ENCODE data around the gene ATP8B4. TPM values are rescaled to one million over a fixed set of nuclear protein-coding genes. Genes with fewer than 3 reads are reported as not detected.

Gene ATP8B4
- polyA plus RNA-seq, 1 of the 3 experiments (the other 2 are of a cell fraction) = 0.03 TPM

GRCh38 chr15:50063226-50063625, 55.8 kb downstream of the ATP8B4 start:
- Histone ChIP-seq H3K9me2 (no peaks in the 10 kb centered on the region), H3K27ac (ENCODE audit: low read depth in 2 of 2, low read length in 1 of 2) (no peak overlapping the region), H3K27me3 (ENCODE audit: insufficient read depth) (no peaks in the 10 kb centered on the region), H3K4me1 (ENCODE audit: control insufficient read depth in 1 of 2, insufficient read depth in 2 of 2, low read depth in 1 of 2, low read length in 1 of 2) (no peaks in the 10 kb centered on the region; a peak in 1 of 4 replicates), H2AFZ (ENCODE audit: low read depth) (no peak overlapping the region), H3K9me3 (no peaks in the 10 kb centered on the region), H4K20me1 (ENCODE audit: insufficient read depth) (no peaks in the 10 kb centered on the region), H3F3A (replicated peaks; ENCODE audit: insufficient read depth) (no peaks in the 10 kb centered on the region), H3K36me3 (replicated peaks in 1 of 2; ENCODE audit: control insufficient read depth in 1 of 2, insufficient read depth in 2 of 2, low read length in 1 of 2) (no peaks in the 10 kb centered on the region), H3K4me3 (ENCODE audit: low read depth in 2 of 2, low read length in 1 of 2) (no peak overlapping the region), H3K9ac (no peak overlapping the region), H3K79me2 (ENCODE audit: insufficient read depth) (no peaks in the 10 kb centered on the region), H3K4me2 (no peak overlapping the region)
- CTCF ChIA-PET = interaction anchor here (0.6 to 3.7 kb wide), 3 partner anchors 11 to 59 kb away, joined by 3 to 20 read pairs (median 4); no protein-coding TSS in a partner anchor
- no peak for DNase-seq
- POLR2A ChIA-PET = no interaction called here
- WGBS (ENCODE audit: low lambda C conversion rate) = 63% methylated on average over 2 of the region's 2 CpGs
- TF ChIP-seq MAX (IDR thresholded peaks at IDR 0.05; ENCODE audit: low read depth) (no peak), RCOR1 (IDR thresholded peaks at IDR 0.05; ENCODE audit: low read length) (no peak), RAD21 (IDR thresholded peaks at IDR 0.05; ENCODE audit: low read length) (no peak), NRF1 (IDR thresholded peaks at IDR 0.05; ENCODE audit: low read depth, low read length) (no peak), ZBTB33 (IDR thresholded peaks at IDR 0.05; ENCODE audit: borderline replicate concordance, low read depth) (no peak), CHD2 (IDR thresholded peaks at IDR 0.05; ENCODE audit: low read length, partially characterized antibody) (no peak), FOXM1 (IDR thresholded peaks at IDR 0.05; ENCODE audit: low read depth) (no peak), JUND (IDR thresholded peaks at IDR 0.05) (no peak), USF1 (IDR thresholded peaks at IDR 0.05; ENCODE audit: borderline replicate concordance, low read depth) (no peak), MXI1 (IDR thresholded peaks at IDR 0.05; ENCODE audit: low read depth, low read length) (no peak), ELF1 (IDR thresholded peaks at IDR 0.05) (no peak)

- H4K20me1 ChIP-seq (ENCODE audit: insufficient read depth) = no peaks in the 10 kb centered on the region
- CTCF ChIA-PET = interaction anchor here (0.7 to 3.7 kb wide), 3 partner anchors 9 to 1199 kb away, joined by 3 to 20 read pairs (median 4); no protein-coding TSS in a partner anchor
- no peaks in the 10 kb centered on the region for H3K9me2 ChIP-seq
- no peak for DNase-seq
- no peak overlapping the region for H3K4me3 ChIP-seq (ENCODE audit: low read depth in 2 of 2, low read length in 1 of 2)
- no peaks in the 10 kb centered on the region for H3F3A ChIP-seq (replicated peaks; ENCODE audit: insufficient read depth)
- H2AFZ ChIP-seq (ENCODE audit: low read depth) = no peak overlapping the region
- H3K9me3 ChIP-seq = no peaks in the 10 kb centered on the region
- no peaks in the 10 kb centered on the region; a peak in 2 of 4 replicates for H3K4me1 ChIP-seq (ENCODE audit: control insufficient read depth in 1 of 2, insufficient read depth in 2 of 2, low read depth in 1 of 2, low read length in 1 of 2)
- no peak for TF ChIP-seq TCF12 (IDR thresholded peaks at IDR 0.05)
- TF ChIP-seq USF1 (IDR thresholded peaks at IDR 0.05; ENCODE audit: borderline replicate concordance, low read depth) = no peak
- no peak for TF ChIP-seq RCOR1 (IDR thresholded peaks at IDR 0.05; ENCODE audit: low read length)
- no peak for TF ChIP-seq GABPA (IDR thresholded peaks at IDR 0.05; ENCODE audit: low read depth)
- no peak for TF ChIP-seq FOXJ3 (CRISPR knock-in tag; IDR thresholded peaks at IDR 0.05)
- no peak for TF ChIP-seq YY1 (IDR thresholded peaks at IDR 0.05; ENCODE audit: low read depth)
- no peak for TF ChIP-seq MAX (IDR thresholded peaks at IDR 0.05; ENCODE audit: low read depth)
- TF ChIP-seq USF2 (IDR thresholded peaks at IDR 0.05; ENCODE audit: borderline replicate concordance, low read depth, low read length) = no peak
- no peak for TF ChIP-seq JUND (IDR thresholded peaks at IDR 0.05)
- no peak overlapping the region for H3K9ac ChIP-seq
- H3K27me3 ChIP-seq (ENCODE audit: insufficient read depth) = no peaks in the 10 kb centered on the region
- no peaks in the 10 kb centered on the region for H3K79me2 ChIP-seq (ENCODE audit: insufficient read depth)
- no peaks in the 10 kb centered on the region for H3K36me3 ChIP-seq (replicated peaks in 1 of 2; ENCODE audit: control insufficient read depth in 1 of 2, insufficient read depth in 2 of 2, low read length in 1 of 2)
- POLR2A ChIA-PET = no interaction called here
- no peak overlapping the region for H3K4me2 ChIP-seq
- no peak overlapping the region for H3K27ac ChIP-seq (ENCODE audit: low read depth in 2 of 2, low read length in 1 of 2)
These were observed 57.5 kb downstream of the ATP8B4 start for GRCh38 chr15:50061503-50061902.

Data from SK-N-SH (cell line).